ENCODE results near the gene CENPX.

The CENPX gene

GRCh38 chr17:82055023-82055964 lies 32.6 kb upstream of the CENPX start:
- DNase-seq (ENCODE audit: low read depth, low spot score): no peak

GRCh38 chr17:82054351-82055022 lies 31.8 kb upstream of the CENPX start:
- DNase-seq (ENCODE audit: low read depth, low spot score): no peak

DNA sequence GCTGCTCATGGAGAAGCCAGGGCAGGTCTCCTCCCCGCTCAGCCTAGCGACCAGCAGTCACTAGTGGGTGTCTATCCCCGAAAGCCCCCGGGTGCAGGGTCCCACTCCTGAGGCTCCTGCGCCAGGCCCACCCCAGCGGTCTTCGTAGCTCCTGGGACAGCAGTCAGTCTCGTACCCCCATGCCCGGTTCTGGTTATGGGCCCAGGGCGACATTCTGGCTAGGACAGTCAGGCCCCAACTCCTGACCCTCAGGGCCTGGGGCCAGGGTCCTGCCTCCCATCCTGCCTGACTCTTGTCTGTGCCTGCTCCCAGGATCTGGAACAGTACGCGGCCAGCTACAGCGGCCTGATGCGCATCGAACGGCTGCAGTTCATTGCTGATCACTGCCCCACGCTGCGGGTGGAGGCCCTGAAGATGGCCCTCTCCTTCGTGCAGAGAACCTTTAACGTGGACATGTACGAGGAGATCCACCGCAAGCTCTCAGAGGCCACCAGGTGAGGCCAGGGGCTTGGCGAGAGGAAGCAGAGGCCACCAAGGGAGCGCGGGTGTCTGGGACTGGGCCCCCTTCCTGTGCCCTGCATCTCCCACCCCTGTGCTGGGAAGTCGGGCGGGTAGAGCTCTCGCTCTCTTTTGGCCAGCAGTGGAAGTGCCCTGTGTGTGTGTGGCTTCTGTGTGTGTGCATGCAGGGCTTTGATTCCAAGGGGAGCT lies 31.0 kb upstream of the CENPX start:
- DNase-seq (ENCODE audit: low read depth, low spot score): no peak

DNA sequence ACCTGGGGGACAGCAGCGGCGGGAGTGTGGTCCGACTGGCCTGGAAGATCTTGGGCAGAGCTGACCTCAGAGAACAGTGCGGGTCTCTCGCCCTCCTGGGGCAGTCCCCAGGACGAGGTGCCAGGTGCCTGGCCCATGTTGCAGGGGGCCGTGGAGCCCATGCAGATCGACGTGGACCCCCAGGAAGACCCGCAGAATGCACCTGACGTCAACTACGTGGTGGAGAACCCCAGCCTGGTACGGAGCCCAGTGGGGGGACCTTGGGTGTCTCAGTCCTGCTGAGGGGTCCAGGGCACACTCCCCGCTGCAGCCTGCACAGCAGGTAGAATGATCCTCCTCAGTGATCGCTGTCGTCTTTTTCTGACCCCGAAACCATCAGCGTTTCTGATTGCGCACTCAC lies 30.5 kb upstream of the CENPX start:
- DNase-seq (ENCODE audit: low read depth, low spot score): no peak

DNA sequence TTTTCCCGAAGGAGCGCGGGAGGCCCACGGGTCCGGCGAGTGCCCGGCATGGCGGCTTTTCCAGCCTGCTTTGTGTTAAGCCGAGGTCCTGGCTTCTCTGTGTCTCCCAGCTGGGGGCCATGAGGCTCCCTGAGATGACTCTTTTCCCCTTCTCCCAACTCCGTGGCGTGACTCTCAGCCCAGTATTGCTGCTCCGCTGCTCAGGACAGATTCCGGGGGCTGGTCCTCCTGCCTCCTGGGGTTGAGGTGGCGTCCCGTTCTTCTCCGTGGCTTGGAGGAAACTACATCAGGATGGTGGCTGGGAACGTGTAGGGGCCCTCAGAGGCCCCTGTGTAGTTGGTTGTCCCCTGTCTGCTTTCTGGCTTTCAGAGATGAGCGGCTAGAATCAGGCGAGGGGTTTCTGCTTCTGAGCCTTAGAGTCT lies 30.0 kb upstream of the CENPX start:
- DNase-seq (ENCODE audit: low read depth, low spot score): no peak

GRCh38 chr17:82051776-82052637 lies 29.3 kb upstream of the CENPX start, which contains the start of the genes GPS1 and RFNG:
Gene GPS1, plus strand, starts transcription at chr17:82051898. Its CDS starts 34 bp downstream, at chr17:82051932.
Gene RFNG, minus strand, starts transcription at chr17:82051811. Its CDS starts 45 bp downstream, at chr17:82051766.
- DNase-seq (ENCODE audit: low read depth, low spot score): peak; percentile 87

- peak; percentile 31 for DNase-seq (ENCODE audit: low read depth, low spot score)
Observed at GRCh38 chr17:82050761-82051641, 28.3 kb upstream of the CENPX start.

- DNase-seq (ENCODE audit: low read depth, low spot score): no peak
Observed at GRCh38 chr17:82050152-82050760, 27.6 kb upstream of the CENPX start.

DNA sequence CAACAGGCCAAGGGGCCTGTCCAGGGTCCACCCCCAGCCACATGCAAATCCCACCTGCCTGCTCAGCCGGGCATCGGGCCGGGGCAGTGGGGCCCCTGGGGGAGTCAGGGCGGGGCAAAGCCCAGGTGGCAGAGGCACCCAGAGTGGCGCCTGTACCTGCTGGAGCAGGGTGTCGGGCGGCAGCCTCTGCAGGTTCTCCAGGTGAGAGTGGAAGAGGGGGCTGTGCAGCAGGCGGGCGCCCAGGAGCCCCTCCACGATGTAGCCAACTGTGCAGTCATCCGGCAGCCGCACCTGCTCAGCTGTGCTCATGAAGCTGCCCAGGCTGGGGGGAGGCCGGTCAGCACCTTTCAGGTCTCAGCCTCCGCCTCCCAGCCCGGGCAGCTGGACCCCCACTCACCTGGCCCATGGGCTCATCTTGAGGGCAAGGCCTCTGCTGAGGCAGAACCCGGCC lies 26.9 kb upstream of the CENPX start:
- no peak for DNase-seq (ENCODE audit: low read depth, low spot score)

DNA sequence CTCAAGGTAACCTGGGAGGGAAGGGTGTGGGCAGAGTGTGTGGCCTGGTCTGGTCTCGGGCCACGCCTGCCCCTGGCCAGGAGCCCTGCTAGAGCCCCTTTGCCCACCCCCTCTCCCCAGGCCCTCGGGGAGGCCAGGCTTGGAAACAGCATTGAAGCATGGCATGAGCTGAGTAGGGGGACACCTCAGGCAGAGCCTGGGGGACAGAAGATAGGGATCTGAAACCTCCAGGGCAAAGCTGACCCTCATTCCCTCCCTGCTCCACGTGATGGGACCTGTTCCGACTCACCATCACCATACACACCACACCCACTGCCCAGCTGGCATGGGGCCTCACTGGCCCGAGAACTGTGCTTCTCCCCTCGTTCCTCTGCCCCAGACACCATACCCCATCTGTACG lies 26.4 kb upstream of the CENPX start:
- DNase-seq (ENCODE audit: low read depth, low spot score): no peak

GRCh38 chr17:82048571-82048971 lies 25.9 kb upstream of the CENPX start:
- no peak for DNase-seq (ENCODE audit: low read depth, low spot score)

DNA sequence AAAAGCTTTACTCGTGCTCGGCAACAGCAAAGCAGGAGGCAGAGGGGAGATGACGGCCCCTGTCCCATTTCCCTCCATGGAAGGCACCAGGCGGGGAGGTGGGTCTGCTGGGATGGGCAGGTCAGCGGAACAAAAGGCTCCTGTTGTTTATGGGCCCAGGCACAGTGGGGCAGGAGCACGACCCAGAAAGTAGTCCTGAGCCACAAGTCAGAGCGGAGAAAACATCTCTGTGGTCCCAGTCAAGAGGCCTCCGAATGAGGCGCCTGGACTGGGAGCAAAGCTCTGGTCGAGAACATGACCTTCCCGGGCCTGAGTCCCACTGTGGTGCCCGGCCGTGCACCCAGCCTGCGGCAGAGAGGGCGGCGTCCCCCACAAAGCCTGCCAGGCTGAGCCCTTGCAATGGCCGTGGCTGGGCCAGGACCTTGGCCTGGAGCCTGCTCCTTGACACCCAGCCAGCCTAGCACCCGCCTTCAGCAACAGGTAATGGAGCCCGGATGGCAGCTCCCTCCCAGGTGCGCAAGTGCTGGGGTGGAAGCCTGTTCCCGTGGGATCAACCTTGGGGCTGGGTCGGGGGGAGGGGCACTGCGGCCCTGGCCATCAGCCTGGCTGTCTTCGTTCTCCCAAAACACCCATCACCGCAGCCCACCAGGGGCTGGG lies 25.4 kb upstream of the CENPX start:
- DNase-seq (ENCODE audit: low read depth, low spot score): no peak

GRCh38 chr17:82047379-82047778 lies 24.7 kb upstream of the CENPX start:
- DNase-seq (ENCODE audit: low read depth, low spot score): no peak

DNA sequence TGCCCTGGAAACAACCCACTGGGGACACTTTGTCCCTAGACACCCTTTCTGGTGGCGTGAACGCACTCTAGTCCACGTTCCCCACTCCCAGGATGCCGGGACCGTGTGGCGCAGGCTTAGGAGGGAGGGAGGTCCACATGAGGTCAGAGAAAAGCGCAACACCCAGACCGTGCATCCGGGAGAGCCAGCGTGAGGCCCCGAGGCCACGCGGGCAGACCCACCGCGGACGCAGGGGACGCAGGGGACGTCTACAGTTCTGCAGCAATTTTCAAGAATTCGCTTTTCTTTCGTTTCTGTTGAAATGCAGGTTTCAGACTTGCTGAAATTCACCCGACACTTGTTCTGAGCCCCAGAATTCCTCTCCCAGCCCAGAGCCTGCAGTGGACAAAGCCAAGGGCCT lies 24.2 kb upstream of the CENPX start:
- DNase-seq (ENCODE audit: low read depth, low spot score): no peak

DNA sequence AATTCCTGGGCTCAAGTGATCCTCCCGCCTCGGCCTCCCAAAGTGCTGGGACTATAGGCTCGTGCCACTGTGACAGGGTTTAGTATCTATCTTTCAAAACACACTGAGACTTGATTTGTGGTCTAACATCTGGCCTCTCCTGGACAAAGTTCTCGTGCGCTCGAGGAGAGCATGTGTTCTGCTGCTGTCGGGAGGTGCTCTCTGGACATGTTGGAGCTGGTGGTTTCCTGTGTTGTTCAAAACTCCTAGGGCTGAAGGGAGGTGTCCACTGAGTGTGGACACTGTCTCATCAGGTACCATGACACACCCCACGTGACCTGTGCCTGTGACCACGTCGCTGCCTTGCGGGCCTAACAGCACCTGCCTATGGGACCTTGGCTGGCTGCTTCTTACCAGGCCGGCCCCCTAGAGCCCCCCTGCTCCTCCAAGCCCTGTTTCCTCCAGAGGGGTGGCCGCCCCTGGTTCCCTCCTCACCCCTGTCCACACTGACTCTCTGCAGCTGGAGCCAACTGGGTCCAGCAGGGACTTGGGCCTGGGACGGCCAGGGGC lies 23.3 kb upstream of the CENPX start:
- no peak for DNase-seq (ENCODE audit: low read depth, low spot score)

DNA sequence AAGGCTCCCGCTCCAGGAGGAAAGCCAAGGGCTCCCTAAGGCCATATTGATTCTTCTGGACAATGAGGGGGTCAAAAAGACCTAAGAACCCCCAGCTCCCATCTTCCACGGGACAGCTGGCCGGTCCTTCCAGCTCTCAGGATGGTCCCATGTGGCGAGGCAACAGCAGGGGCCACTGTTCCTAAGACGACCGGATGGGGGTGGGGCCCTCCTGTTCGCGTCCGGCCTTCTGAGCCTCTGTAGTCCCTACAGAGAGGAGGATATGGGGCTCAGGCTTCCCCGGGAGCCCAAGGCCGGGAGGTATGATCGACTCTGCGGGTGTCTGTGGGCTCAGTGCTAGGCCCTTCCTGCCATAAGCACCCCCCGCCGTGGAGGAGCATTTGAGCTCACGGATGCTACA lies 20.8 kb upstream of the CENPX start:
- no peak for DNase-seq (ENCODE audit: low read depth, low spot score)

GRCh38 chr17:82042649-82043048 lies 20.0 kb upstream of the CENPX start:
- DNase-seq (ENCODE audit: low read depth, low spot score): no peak

DNA sequence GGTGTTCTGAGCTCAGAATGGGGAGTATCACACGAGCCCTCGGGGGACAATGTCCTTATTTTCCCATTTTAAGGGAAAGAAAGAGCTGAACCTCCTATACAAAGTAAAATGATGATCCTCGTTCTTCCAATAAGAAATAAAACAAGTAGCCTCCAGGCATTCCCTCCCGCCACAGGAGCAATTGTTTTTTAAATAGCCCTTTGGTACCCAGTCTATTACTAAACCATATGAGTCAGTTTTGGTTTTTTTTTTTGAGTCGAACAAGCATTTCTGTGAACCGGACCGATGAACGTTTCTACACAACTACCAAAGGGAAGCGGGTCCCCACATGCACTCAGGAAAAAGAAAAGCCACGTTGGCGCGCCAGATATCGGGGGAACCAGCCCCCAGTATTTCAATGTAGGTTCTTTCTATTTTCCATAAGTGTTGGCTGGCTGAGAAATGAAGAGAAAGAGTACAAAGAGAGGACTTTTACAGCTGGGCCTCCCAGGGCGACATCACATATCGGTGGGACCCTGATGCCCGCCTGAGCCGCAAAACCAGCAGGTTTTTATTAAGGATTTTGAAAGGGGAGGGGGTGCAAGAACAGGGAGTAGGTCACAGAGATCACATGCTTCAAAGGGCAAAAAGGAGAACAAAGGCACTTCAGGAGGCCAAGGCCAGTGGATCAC lies 18.6 kb upstream of the CENPX start:
- DNase-seq (ENCODE audit: low read depth, low spot score): no peak

Data from astrocyte of the hippocampus (primary cell).